Tongue (tissue), 2 donors: Measurements from ENCODE around the gene CSMD2. TPM values are rescaled to one million over a fixed set of nuclear protein-coding genes. Genes with fewer than 3 reads are reported as not detected.
"Not testable (repeated sequence)": the region's sequence is repeated elsewhere in the genome, so short reads cannot be mapped to it uniquely, and the experiment has no call there.

ENCODE experiments used
- DNase-seq: peaks from one replicate; pipeline ENCODE4 v3.0.0-alpha.2; 2015
- total RNA-seq: library from RNA; depleted of rRNA; stranded (reverse); fragments of >200 nt; gene quantifications from one replicate; pipeline ENCODE4 v1.2.3, GENCODE V29; 2014

The CSMD2 gene
- total RNA-seq = 2.1 TPM

DNA sequence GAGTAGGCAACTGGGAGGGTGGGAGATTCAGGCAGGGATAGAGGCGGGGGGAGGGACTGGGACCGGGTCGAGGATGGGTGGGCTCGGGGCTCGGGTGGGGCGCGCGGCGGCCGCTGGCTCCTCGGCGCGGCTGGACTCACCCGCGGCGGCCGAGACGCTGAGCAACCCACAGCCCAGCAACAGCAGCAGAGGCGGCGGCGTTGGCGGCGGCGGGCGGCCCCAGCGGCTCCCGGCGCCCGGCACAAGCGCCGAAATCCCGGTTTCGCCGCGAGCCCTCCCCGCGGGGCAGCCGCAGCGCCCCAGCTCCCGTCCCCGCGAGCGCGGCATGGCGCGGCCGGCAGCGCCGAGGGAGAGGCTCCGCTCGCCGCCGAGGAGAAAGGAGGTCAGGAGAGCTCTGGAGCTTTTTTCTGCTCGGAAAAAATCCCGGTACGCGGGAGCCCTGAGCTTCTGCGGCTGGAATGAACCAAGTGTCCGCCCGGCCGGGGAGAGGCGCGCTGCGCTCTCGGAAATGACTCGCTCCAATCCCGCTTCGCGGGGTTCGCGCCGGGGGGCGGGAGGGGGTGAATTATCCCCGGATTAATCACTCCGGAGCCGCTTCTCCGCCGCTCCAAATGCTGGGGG, at the start of gene CSMD2:
TSS of gene CSMD2 (minus strand) at position 460 of the 621 bp plus-strand sequence. CDS start at position 327, 133 bp downstream.
- peak; percentile 69 for DNase-seq

DNA sequence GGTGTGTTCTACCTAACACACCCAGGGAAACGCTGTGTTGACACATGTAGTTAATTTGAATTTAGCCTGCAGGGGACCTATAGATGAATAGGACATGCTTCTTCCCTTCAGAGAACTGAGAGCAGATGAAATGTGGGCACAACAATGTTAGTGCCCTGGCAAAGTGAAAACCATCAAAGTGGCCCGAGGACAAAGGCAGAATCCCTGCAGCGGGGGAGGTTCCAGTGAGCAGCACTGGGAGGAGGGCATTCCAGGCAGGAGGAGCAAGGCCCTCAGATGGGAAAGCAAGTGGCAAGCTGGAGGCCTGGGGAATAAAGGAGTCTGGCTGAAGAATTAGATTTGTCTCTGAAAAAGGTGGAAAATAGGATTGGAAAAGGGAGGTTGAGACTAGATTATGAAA, 48.9 kb upstream of the CSMD2 start:
- no peak for DNase-seq

DNA sequence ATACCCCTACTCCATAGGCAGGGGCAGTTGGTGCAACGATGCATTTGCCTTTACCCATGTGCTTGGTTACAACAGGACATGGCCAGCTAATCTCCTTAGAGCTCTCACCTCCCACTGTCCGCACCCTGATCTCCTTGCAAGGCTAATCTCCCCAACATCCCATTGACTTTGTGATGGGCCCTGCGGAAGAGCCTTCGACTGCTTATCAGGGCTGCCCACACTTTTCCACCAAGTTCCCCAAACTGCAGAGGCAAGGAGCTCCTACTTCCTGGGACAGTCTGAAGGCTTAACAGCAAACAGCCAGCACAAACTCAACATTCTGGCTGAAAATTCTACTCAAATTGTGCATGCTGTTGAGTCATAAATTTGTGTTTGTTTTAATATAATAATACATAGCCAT, 47.6 kb upstream of the CSMD2 start:
- DNase-seq = no peak

DNA sequence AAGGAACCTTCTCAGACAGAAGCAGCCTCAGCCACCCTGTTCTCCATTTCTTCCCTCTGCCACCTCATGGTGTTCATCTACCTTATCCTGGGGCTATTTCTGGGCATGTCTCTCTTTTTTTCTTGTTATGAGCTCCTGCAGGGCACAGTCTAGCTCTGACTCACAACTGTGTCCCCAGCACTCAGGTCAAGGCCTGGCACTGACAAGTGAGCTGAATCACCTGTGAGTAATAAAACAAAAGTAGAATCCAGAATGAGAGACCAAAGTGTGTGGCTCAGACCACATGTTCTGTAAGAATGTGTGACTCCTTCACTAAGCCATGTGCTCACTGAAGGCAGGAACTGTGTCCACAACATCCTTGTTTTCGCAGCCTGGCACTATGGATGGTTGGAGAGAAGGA, 34.9 kb upstream of the CSMD2 start:
- DNase-seq = no peak

DNA sequence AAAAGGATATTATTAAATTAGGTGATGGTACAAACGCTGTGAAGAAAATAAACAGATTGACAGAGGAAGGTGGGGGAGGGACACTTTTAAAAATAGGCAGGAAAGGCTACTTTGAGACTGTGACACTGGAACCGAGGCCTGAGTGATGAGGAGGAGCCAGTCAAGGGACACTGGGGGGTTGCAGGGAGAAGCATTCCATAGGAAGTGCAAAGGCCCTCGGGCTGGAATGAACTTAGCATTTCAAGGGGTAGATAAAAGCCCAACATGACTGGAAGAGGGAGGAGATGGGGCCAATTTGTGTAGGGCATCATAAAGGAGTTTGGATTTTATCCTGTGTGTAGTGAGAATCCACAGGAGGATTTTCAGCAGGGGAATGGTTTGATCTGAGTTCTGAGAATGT, 27.6 kb upstream of the CSMD2 start:
- no peak for DNase-seq

DNA sequence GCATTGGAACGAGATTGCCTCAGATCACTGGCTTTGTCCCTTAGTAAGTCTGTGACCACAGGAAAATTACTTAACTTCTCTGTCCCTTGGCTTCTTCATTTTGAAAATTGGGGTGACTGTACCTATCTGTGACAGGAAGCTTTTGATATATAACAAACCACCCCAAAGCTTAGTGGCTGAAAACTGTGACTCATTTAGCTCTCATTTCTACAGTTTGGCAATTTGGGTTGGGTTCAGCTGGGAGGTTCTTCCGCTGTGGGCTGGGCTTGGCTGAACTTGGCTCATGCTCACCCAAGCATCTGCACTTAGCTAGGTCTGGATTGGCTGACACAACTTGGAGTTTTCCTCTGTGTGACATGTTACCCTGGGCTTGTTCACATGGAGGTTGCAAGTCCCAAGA, 25.7 kb upstream of the CSMD2 start:
- DNase-seq = no peak

DNA sequence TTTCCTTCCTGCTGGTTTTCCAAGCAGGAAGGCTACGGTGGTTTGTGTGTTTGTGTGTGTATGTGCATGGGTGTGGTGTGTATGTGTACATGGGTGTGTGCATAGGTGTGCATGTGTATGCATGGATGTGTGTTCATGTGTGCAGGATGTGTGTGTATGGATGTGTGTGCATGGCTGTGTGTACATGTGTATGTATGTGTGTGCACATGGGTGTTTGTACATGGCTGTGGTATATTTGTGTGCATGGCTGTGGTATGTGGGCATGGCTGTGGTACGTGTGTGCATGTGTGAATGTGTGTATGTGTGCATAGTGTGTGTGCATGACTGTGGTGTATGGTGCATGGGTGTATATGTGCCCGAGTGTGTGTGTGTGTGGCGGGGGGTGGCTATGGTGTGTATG, 24.0 kb upstream of the CSMD2 start:
- DNase-seq = no peak

DNA sequence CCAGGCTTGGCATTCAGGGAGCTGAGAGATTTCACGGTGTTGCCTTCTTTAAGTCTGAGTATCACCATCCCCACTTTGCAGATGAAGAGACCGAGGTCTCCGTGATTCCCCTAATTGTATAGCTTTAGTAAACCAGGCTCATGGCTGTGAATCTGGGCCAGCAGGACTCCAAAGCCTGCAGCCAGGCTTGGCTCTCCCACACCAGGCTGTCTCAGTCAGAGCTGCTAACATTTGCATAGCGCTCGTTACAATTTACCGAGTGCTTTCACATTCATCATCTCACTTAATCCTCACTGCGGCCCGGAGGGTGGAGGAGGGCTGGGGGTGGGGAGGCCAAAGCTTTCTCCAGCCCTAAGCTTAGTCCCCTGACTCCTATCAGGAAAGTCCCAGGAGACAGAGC, 23.4 kb upstream of the CSMD2 start:
- DNase-seq = no peak

DNA sequence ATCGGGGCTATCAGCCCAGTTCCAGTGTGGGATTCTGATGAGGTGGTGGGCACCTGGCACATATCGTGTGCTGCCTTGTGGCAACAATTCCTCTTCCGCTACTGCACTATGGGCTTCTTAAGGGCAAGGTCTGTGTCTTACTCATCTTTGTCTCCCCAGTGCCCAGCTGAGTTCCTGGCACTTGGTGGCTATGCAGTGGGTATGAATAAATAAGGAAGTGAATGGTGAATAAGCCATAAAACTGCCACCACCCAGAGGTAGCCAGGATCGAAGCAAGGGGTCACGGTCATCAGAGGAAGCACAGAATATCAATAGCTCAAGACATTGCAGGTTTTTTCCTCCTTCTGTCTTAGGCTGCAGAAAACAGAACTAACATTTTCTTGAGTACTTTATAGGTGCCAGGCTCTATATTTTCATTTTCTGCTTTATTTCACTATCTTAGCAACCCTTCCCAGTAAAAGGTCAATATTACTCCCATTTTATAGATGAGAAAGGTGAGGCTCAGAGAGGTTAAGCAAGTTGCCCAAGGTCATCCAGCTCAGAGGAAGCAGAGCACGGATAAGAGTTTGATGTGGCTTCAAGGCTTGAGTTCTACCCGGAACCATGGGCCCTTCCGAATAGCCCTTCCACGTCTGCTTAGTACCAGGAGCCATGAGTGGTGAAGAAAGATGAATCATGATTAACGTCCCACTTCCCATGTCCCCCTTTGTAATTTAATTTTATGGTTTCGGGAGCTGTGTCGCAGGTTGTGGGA, 21.9 kb upstream of the CSMD2 start:
- DNase-seq = no peak

DNA sequence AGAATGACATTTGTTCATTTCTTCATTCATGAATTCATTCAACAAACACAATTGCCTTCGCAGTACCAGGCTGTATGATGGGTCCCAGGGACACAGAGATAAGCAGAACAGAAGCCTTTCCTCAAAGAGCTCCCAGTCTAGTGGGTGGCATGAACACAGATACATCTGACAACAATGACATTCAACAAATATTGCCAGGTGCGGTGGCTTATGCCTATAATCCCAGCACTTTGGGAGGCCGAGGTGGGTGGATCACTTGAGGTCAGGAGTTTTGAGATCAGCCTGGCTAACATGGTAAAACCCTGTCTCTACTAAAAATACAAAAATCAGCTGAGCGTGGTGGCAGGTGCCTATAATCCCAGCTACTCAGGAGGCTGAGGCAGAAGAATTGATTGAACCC, 18.4 kb upstream of the CSMD2 start:
- not testable (repeated sequence) for DNase-seq

DNA sequence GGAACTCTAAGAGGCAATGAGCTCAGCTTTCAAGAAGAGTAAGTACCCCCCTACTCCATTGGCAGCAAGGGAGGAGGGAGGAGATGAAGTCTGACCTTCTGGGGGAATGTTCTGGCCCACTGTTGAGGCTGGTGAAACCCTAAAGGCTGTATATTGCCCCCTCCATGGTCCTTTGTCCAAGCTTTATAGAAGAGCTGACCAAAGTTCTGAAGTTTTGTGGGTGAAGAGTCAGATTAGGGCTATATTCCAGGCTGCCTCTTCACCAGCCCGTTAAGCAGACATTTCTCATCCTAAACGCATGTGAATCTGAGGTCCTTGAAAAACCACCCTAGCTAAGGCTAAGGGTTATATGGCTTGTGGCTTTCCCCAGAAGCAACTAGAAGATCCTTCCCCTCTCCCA, 13.0 kb upstream of the CSMD2 start:
- DNase-seq = no peak

DNA sequence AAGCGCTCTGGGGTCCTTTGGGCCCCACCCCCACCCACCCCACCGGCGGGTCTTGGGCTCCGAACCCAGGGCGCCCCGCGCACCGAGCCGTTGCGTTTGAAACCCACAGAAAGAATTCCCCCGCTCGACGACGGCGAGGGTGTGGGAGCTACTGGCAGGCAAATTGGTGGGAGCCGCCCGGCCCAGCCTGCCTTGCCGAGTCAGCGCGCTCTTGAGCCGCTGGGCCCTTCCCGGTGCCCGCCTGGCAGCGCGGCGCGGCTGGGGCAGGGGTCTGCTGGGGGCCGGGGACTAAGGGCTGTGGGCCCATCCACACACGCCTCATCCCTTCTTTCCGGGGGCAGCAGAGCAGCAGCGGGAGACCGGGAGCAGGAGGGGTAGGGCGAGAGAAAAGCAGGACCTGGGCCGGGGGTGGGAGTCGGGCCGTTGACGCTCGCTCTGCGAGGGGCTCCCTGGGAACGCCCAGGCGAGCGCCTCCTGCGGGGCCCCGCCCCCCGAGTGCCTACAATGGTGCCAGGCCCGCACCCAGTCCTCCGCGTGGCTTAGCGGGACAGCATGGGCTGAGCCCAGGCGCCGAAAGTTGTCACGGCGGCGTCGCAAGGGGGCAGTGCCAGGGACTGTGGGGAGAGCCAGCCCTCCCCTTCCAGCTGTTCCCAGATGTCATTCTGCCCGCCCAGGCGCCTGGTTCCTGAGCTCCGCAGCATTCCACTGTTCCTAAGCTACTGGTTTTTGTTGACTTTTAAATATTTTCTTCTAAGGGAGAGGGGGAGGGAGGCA, 12.0 kb upstream of the CSMD2 start, which contains the start of gene C1orf94:
TSS of gene C1orf94 (plus strand) at position 78 of the 774 bp plus-strand sequence. CDS start 883 bp downstream, outside the sequence.
- peak; percentile 84 for DNase-seq

DNA sequence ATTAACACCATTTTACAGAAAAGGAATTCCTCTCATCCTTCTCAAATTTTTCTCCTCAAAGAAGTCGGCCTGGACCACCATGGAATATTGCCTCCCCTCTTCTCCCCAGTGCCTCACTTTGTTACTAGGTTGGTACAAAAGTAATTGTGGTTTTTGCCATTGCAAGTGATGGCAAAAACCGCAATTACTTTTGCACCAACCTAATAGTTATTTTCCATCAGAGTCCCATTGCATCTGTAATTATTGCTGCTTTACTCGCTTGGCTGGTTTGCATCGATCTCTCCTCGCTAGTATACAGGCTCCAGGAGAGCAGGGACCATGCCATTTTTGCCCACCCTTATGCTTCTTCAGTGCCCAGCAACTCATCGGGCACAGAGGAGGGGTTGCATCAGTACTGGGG, 10.7 kb upstream of the CSMD2 start:
- no peak for DNase-seq

DNA sequence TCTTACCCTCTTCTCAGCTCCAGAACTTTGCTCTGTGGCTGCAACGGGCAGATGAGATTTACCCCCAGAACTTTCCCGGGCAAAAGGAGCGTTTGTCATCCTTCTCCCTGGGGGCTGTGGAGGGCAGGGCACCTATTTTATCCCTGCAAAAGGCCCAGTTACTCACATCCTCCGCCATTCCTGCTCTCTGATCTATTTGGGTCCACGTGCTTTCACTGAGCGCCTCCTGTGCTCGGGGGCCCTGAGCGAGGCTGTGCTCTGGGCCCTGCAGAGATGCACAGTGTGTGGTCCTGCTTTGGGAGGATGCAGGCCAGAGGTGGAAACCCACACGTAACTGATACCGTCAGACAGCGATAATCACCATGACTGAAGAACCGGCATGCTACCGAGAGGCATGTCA, 2.4 kb upstream of the CSMD2 start:
- no peak for DNase-seq

DNA sequence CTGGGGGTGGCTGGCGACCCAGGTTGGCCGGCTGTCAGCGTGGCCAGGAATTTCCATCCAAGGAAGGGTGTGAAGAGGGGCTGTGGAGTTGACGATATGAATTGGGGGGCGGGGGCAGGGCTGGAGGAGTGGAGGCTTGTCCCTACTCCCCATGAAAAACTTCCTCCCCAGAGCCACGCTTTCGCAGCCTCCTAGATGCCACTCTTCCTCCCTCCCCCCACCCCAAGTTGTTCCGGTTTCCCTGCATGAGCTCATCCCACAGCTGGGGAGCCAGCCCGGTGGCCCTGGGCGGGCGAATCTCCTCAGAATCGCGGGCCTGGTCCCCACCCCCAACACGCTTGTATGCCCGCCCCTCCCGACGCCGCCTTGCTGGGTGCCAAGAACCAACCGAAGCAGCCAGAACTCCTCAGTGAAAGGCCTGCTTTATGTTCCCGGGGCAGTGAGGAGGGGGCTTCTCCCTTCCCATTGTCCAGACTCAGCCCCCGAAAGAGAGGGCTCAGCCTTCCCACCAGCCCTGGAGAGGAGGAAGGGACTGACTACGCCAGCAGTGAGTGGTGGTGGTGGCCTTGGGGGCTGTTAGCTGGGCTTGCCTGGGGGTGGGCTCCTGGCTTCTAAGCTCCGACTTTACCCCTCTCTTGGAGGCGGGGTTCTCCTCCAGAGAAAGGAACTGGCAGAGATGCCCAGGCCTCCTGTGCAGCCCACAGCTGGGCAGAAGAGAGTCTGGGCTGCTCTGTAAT, 1.8 kb upstream of the CSMD2 start:
- peak; percentile 47 for DNase-seq

DNA sequence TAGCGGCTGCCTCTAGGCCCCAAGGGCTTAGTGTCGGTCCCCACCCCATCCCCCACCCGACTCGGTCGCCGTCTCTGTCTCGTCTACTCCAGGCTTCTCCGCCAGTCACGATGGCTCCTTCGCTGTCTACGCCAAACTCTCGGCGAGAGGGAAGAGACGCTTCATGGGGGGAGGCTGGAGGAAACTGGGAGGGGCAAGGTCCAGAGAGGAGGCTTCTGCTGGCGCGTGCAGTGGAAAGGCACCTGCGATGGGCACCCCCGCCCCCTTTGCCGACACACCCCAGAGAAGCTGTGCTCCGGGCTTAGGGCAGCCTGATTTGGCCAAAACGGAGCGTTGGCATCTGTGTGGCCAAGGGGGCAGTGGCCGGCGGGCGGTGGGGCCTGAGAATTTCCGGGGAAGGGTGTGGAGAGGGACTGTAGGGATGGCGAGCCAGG, 1.2 kb upstream of the CSMD2 start:
- DNase-seq = no peak

DNA sequence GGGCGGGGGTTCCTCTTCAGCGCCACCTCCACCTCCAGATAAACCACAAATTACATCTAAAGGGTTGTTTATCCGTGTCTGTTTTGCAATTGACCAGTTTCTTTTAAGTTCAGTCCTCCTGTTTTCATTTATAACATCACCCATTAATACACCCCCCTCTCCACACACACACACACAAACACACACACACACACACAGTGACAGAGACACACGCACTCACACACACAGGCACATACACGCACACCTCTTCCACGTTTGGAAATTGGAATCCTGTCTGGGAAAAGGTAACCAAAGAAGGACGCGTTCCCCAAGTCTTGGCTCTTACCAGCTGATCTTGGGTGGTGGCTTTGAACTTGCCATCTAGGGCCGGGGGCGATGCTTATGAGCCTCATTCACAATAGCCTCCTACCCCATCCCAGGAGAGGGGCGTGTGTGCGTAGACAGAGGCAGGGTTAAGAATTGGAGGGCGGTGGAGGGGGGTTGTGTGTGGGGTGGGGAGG, 442 bp upstream of the CSMD2 start:
- no peak for DNase-seq

DNA sequence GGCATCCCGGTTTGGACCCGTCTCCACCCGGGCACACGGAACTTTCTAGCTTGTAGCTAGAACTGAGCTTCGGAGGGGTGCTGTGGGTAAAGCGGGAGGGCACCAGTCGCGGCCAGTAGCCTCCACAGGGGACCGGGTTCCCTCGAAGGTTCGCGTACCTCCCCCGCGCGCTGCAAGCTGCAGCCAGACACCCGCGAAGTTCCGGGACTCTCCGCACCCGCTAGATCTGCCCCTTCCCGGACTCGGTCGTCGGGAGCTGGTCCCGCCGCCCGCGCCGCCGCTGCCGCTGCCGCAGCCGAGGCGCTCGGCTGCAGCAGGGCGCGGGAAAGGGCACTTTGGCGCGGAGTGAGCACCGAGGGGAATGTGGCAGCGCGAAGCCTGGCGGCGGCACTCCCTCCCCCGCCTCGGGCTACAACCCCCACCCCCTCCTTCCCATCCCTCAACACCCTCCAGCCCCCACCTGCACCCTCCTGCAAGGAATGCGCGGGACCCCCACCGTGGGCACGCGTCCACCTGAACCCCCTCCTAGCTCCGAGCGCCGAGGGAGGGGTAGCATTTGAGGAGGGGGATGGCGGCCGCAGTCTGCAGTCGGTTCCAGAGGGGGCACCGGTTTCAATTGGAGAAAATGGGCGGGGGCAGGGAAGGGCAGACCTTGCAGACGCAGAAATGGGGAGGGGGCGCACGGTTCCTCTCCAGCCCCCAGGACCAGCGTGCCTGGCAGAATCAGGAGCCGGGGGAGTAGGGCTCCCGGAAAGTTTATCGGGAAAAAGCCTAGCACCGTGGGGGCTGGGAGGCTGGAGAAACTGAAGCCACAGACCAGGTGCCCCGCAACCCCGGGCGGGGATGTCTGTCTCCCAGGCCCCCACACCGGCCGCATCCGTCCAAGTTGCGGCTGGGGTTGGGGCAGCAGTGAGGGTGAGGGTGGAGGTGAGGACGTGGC, 968 bp downstream of the CSMD2 start:
- no peak for DNase-seq

DNA sequence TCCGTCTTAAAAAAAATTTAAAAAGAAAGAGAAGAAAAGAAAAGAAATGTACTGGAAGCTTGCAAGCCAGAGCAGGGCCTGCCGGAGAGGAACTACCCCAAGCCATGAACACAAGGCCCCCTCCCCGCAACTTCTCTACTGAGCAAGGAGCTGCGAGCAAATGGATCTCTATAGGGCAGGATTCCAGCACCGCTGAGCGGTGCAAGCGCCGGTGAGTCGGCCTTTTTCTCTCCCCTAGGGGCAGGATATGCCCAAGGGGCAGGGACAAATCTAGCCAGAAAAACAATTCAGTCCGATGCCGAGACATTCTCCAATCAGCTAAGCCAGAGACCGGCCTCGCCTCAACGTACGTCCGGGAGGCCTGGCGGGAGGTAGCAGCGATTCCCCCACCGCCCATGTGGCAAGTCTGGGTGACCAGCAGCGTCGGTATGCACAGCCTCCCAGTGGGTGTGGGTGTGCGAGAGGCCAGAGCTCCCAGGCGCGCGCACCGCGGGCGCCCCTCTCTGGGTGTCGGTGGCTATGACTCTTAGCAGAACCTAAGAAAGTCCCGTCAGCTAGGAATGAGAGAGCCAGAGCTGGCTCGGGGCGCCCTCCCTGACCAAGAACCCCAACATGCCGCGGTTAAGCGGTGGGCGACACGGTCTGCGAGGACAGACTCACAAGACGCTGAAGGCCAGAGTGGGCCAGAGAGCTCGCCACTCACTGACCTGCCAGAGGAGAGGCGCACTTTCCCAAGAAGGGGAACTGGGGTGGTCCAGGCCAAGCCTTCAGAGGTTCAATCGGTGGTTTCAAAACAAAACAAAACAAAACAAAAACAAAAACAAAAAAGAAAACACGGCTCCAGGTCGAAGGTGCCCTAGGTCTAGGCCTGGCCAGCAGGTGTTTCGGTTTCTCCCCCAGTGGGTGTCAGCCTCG, 1.9 kb downstream of the CSMD2 start:
- DNase-seq = peak; percentile 73

DNA sequence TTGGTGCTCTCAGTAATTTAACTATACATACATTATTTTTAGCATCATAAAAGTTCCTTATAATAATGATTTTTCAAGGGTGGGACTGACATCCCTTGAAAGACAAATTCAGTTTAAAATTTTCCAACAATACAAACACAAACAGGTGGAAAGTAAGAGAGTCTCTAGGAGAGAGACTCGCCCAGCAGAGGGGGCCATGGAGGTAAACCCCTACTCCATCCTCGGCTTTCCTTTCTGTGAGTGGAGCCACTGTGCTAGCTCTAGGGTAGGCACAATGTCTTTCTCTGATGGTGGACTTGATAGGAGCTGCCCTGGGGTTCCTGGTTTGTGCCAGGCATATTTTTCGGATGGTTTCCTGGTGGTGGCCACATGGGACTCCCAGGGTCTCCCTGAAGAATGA, 8.3 kb downstream of the CSMD2 start:
- DNase-seq = no peak
